Endothelial cell of umbilical vein (primary cell): ENCODE results near the gene HGF. TPM values are rescaled to one million over a fixed set of nuclear protein-coding genes. Genes with fewer than 3 reads are reported as not detected.

Experiments
- BruUV-seq: library from RNA; stranded (reverse); fragments of 400-500 nt; replicated peaks from 2 replicates; lab custom pipeline; 2021; lab: Mats Ljungman, UMichigan
- CTCF ChIA-PET: fragments of 300-600, 350-600 bp; sonication (Branson Sonifier 250); formaldehyde crosslinking; loops from one replicate; lab custom pipeline; 2021; ENCODE audit warnings: antibody characterized with exemption, inconsistent platforms; lab: Charles Lee
- POLR2A ChIA-PET: fragments of 300-600, 350-600 bp; sonication (Branson Sonifier 250); formaldehyde crosslinking; loops from one replicate; lab custom pipeline; 2021; ENCODE audit warnings: antibody characterized with exemption, inconsistent platforms; lab: Charles Lee
- DNase-seq: peaks from one replicate; pipeline ENCODE4 v3.0.0-alpha.2; 2011; ENCODE audit warnings: low read depth, low spot score
- FAIRE-seq: peaks from 2 replicates; lab custom pipeline; 2011; peaks lifted over from hg19 to GRCh38; lab: Jason Lieb, UNC
- H2AFZ ChIP-seq: 2 replicates; pipeline ENCODE4 v1.6.0; 2012; ENCODE audit warnings: low read depth, low read length, control low read depth, inconsistent platforms
- H3K27ac ChIP-seq: 2 replicates; pipeline ENCODE4 v1.5.1; 2011; ENCODE audit warnings: low read depth, mild to moderate bottlenecking, control low read depth, low read length, moderate library complexity; ENCODE audit not compliant: insufficient read depth
- H3K27me3 ChIP-seq, 2 experiments: 2 replicates each; pipeline versions ENCODE4 v1.6.0 to v1.6.1; 2011; ENCODE audit warnings: low read length in 2 of 2, mixed read lengths in 1 of 2; ENCODE audit not compliant: control insufficient read depth in 2 of 2, insufficient read depth in 2 of 2
- H3K36me3 ChIP-seq, 2 experiments: 2 replicates in 1 of 2; 3 replicates in 1 of 2; pipeline ENCODE4 v1.5.1; 2011; ENCODE audit warnings: low read length in 2 of 2, mild to moderate bottlenecking in 1 of 2, moderate library complexity in 1 of 2; ENCODE audit not compliant: control insufficient read depth in 2 of 2, insufficient read depth in 2 of 2; ENCODE audit errors: extremely low read depth in 1 of 2
- H3K4me1 ChIP-seq: 3 replicates; pipeline ENCODE4 v1.5.1; 2011; ENCODE audit warnings: mild to moderate bottlenecking, low read length; ENCODE audit not compliant: control insufficient read depth, insufficient read depth; ENCODE audit errors: extremely low read depth
- H3K4me2 ChIP-seq: 2 replicates; pipeline ENCODE4 v1.6.1; 2011; ENCODE audit warnings: low read length, control low read depth, mixed read lengths; ENCODE audit not compliant: insufficient read depth
- H3K4me3 ChIP-seq, 3 experiments: fragments of 200-600 bp in 1 of 3; sonication (generic), shearing (Covaris generic) in 1 of 3; replicated peaks in 1 of 3; 2 replicates each; pipeline ENCODE4 v1.5.1; 2011 to 2016; ENCODE audit warnings: control low read depth in 3 of 3, low read length in 3 of 3, mild to moderate bottlenecking in 2 of 3, inconsistent platforms in 1 of 3, low read depth in 1 of 3, moderate library complexity in 1 of 3; ENCODE audit not compliant: insufficient read depth in 1 of 3
- H3K79me2 ChIP-seq: 2 replicates; pipeline ENCODE4 v1.6.0; 2012; ENCODE audit warnings: low read length, inconsistent platforms; ENCODE audit not compliant: control insufficient read depth, insufficient read depth
- H3K9ac ChIP-seq: replicated peaks from 2 replicates; pipeline ENCODE3; 2011; ENCODE audit warnings: low read length, control low read depth; ENCODE audit not compliant: insufficient read depth; ENCODE audit errors: extremely low read depth
- H3K9me1 ChIP-seq: replicated peaks from 3 replicates; pipeline ENCODE4 v1.6.0; 2011; ENCODE audit warnings: mild to moderate bottlenecking, low read length; ENCODE audit not compliant: control insufficient read depth, insufficient read depth; ENCODE audit errors: extremely low read depth
- H3K9me3 ChIP-seq: replicated peaks from 2 replicates; pipeline ENCODE4 v1.5.1; 2012; ENCODE audit warnings: low read length, inconsistent platforms; ENCODE audit not compliant: control insufficient read depth, insufficient read depth
- H4K20me1 ChIP-seq: replicated peaks from 2 replicates; pipeline ENCODE3; 2011; ENCODE audit warnings: mild to moderate bottlenecking, low read length; ENCODE audit not compliant: control insufficient read depth, insufficient read depth; ENCODE audit errors: extremely low read depth
- EZH2 ChIP-seq: IDR thresholded peaks from 2 replicates; pipeline ENCODE4 v1.6.1; 2012; ENCODE audit warnings: borderline replicate concordance, low read depth, mild to moderate bottlenecking, moderate library complexity, low read length, inconsistent platforms; ENCODE audit not compliant: severe bottlenecking
- FOS ChIP-seq: IDR thresholded peaks from 2 replicates; pipeline ENCODE4 v1.6.1; 2011; ENCODE audit warnings: mild to moderate bottlenecking, low read length, moderate library complexity, borderline replicate concordance; ENCODE audit not compliant: insufficient read depth
- GATA2 ChIP-seq: IDR thresholded peaks from 2 replicates; pipeline ENCODE4 v1.7.0; 2011; ENCODE audit warnings: low read depth, mild to moderate bottlenecking, moderate library complexity, mixed read lengths, low read length; ENCODE audit not compliant: insufficient read length, insufficient read depth
- JUN ChIP-seq: IDR thresholded peaks from 2 replicates; pipeline ENCODE4 v1.6.1; 2011; ENCODE audit warnings: borderline replicate concordance, low read depth; ENCODE audit not compliant: insufficient read length, insufficient read depth
- MYC ChIP-seq: IDR thresholded peaks from one replicate; pipeline ENCODE4 v1.6.1; 2011; ENCODE audit warnings: mild to moderate bottlenecking, low read depth, low read length
- POLR2A ChIP-seq: IDR thresholded peaks from 2 replicates; pipeline ENCODE4 v1.6.1; 2012; ENCODE audit warnings: low read depth, mild to moderate bottlenecking, control low read depth, low read length
- POLR2AphosphoS5 ChIP-seq: IDR thresholded peaks from 2 replicates; pipeline ENCODE4 v1.6.1; 2012; ENCODE audit warnings: low read depth, mild to moderate bottlenecking, control low read depth, low read length, moderate library complexity; ENCODE audit not compliant: insufficient read depth
- dilution Hi-C: fragments of 300-500 bp; cut with MboI; formaldehyde crosslinking; loops from one replicate; pipeline ENCODE4 v1.15.0; 2019; ENCODE audit warnings: low sequenced_read_pairs; ENCODE audit not compliant: extremely low pct_ligation_motif_present
- intact Hi-C: fragments of 100-400 bp; cut with micrococcal nuclease; formaldehyde crosslinking; loops from one replicate; pipeline ENCODE4 v1.10.0; 2022
- polyA plus RNA-seq, 4 experiments: library from polyadenylated mRNA; depleted of rRNA in 3 of 4; stranded (reverse) in 3 of 4; unstranded in 1 of 4; fragments of >200 nt; gene quantifications; 2 replicates each; pipeline versions ENCODE4 v1.2.1 to v1.2.3, GENCODE V29; 2011 to 2012; ENCODE audit warnings: missing spikeins in 1 of 4
- total RNA-seq: library from RNA; stranded (reverse); gene quantifications from 2 replicates; pipeline ENCODE4 v1.2.3, GENCODE V29; 2021
- TF ChIP-seq, protein P1 (sequence below): IDR thresholded peaks from 2 replicates; pipeline ENCODE4 v1.6.1; 2011; ENCODE audit not compliant: insufficient read depth, insufficient read length
- TF ChIP-seq, protein P2 (sequence below), 2 donors: IDR thresholded peaks; 1 replicate in 1 of 2; 2 replicates in 1 of 2; pipeline ENCODE4 v1.5.1; 2011; ENCODE audit warnings: low read length in 2 of 2, mild to moderate bottlenecking in 2 of 2, moderate library complexity in 2 of 2, control low read depth in 1 of 2, inconsistent platforms in 1 of 2, low read depth in 1 of 2; ENCODE audit not compliant: insufficient read depth in 1 of 2; ENCODE audit errors: extremely low read depth in 1 of 2

Gene HGF
- total and polyA plus RNA-seq, 2 donors (not counting 3 experiments of a cell fraction or from before 2014, with no cell fraction given), result 0.15 to 0.18 TPM

DNA sequence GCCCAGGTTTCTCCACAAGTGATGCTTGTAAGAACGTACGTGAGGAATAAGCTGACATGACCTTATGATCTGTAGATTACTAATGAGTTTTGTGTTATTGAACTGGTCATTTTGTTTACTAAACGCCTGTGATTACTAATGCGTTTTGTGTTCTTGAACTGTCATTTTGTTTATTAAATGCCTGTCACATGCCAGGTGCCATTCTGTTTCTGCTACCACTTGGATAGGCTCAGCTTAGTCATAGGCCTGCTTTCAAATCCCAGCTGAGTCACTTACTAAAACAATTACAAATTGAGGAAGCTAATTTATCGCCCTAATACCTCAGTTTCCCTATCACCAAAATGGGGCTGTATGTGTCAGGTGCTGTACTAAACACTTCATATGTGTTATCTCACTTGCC lies 4.7 kb upstream of the HGF start:
- Histone ChIP-seq H3K36me3 (no peaks in the 10 kb centered on the region), H3K4me2 (no peak overlapping the region), H3K27ac (no peak overlapping the region), H3K9ac (no peak overlapping the region), H3K9me3 (no peaks in the 10 kb centered on the region), H4K20me1 (no peaks in the 10 kb centered on the region), H3K4me3 (no peak overlapping the region), H3K9me1 (no peaks in the 10 kb centered on the region), H3K79me2 (no peaks in the 10 kb centered on the region), H3K27me3 (no peaks in the 10 kb centered on the region), H2AFZ (no peak overlapping the region), H3K4me1 (peaks cover 3% of the 10 kb centered on the region)
- DNase-seq, result no peak
- POLR2A ChIA-PET, result no interaction called here
- dilution Hi-C loops (loop anchor here (25.0 kb wide), 1 partner anchor 262 kb away; no protein-coding TSS in a partner anchor), intact Hi-C loops (no loop called here)
- no peak for TF ChIP-seq GATA2
- TF ChIP-seq, protein P1, sequence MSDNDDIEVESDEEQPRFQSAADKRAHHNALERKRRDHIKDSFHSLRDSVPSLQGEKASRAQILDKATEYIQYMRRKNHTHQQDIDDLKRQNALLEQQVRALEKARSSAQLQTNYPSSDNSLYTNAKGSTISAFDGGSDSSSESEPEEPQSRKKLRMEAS, result no peak
- TF ChIP-seq MYC, result no peak
- TF ChIP-seq FOS, result no peak
- no peak for TF ChIP-seq POLR2AphosphoS5
- TF ChIP-seq, protein P2, sequence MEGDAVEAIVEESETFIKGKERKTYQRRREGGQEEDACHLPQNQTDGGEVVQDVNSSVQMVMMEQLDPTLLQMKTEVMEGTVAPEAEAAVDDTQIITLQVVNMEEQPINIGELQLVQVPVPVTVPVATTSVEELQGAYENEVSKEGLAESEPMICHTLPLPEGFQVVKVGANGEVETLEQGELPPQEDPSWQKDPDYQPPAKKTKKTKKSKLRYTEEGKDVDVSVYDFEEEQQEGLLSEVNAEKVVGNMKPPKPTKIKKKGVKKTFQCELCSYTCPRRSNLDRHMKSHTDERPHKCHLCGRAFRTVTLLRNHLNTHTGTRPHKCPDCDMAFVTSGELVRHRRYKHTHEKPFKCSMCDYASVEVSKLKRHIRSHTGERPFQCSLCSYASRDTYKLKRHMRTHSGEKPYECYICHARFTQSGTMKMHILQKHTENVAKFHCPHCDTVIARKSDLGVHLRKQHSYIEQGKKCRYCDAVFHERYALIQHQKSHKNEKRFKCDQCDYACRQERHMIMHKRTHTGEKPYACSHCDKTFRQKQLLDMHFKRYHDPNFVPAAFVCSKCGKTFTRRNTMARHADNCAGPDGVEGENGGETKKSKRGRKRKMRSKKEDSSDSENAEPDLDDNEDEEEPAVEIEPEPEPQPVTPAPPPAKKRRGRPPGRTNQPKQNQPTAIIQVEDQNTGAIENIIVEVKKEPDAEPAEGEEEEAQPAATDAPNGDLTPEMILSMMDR (IDR thresholded peaks at IDR 0.05; ENCODE audit: extremely low read depth in 1 of 2, insufficient read depth in 1 of 2, low read depth in 1 of 2, low read length in 2 of 2), result no peak
- TF ChIP-seq JUN, result no peak
- TF ChIP-seq EZH2, result no peak
- TF ChIP-seq POLR2A, result no peak
- CTCF ChIA-PET, result interaction anchor here (2.1 to 2.2 kb wide), 2 partner anchors 15 to 273 kb away, joined by 5 to 6 read pairs; no protein-coding TSS in a partner anchor
- no TSS peak for BruUV-seq
- FAIRE-seq, result no peak
